Lower leg skin (tissue), 3 donors: ENCODE data around the gene WDTC1.

Experiments
- CTCF ChIP-seq, 3 donors: fragments of 450-650 bp; IDR thresholded peaks; one replicate each; pipeline ENCODE4 v1.5.1; 2016; ENCODE audit warnings: antibody characterized with exemption in 3 of 3, mild to moderate bottlenecking in 3 of 3, moderate library complexity in 2 of 3
- POLR2A ChIP-seq, 2 donors: fragments of 450-650 bp; IDR thresholded peaks; one replicate each; pipeline ENCODE4 v1.6.1; 2016 to 2017; ENCODE audit warnings: antibody characterized with exemption in 2 of 2, mild to moderate bottlenecking in 1 of 2, moderate library complexity in 1 of 2

- TF ChIP-seq CTCF (IDR thresholded peaks at IDR 0.05) (no peak), POLR2A (IDR thresholded peaks at IDR 0.05) (no peak)
These were observed 6.7 kb upstream of the WDTC1 start for GRCh38 chr1:27227765-27228164.
